ENCODE measurements around the gene TBXAS1.

DNA sequence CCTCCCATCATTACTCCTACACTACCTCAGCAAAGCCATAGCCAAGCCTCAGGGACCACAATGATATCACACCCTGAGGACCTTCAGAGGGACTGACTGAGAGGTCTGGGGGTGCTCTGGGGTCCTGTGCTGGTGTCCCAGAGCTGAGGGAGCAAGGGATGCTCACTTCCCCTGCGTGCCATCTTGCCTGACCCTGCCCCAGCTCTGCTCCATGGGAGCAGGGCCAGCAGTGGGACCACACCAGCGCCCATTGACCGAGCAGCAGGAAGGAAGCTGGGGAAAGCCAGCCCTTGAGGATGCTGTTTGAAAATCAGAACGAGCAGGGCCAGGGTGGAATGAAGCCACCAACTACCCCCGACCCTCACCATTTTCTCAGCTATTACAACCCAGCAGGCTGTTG, 130.7 kb downstream of the TBXAS1 start:
- no peak for TF ChIP-seq SUZ12 (IDR thresholded peaks at IDR 0.05)
- no peak for TF ChIP-seq SP1 (IDR thresholded peaks at IDR 0.05)
- TF ChIP-seq CTBP1 (IDR thresholded peaks at IDR 0.05; ENCODE audit: borderline replicate concordance): no peak
- no peak for TF ChIP-seq FOXM1 (IDR thresholded peaks at IDR 0.05; ENCODE audit: borderline replicate concordance)
- no peak for TF ChIP-seq BHLHE40 (IDR thresholded peaks at IDR 0.05; ENCODE audit: borderline replicate concordance)
- TF ChIP-seq ELF4 (IDR thresholded peaks at IDR 0.05): no peak
- no peak for TF ChIP-seq NFRKB (IDR thresholded peaks at IDR 0.05)
- no peak for TF ChIP-seq ARNT (IDR thresholded peaks at IDR 0.05)
- TF ChIP-seq ZNF384 (IDR thresholded peaks at IDR 0.05): no peak
- TF ChIP-seq HDGF (IDR thresholded peaks at IDR 0.05; ENCODE audit: borderline replicate concordance): no peak
- TF ChIP-seq FOXK2 (IDR thresholded peaks at IDR 0.05): no peak

All from HEK293T (cell line).